Measurements from ENCODE around the gene CD99L2. TPM values are rescaled to one million over a fixed set of nuclear protein-coding genes. Genes with fewer than 3 reads are reported as not detected.
A peak's percentile ranks its signal among the peaks of the same experiment; 100 is the strongest.

CD99L2 gene
- total and polyA plus RNA-seq, 10 donors, result 8.2 to 51.8 (median 31.8) TPM

DNA sequence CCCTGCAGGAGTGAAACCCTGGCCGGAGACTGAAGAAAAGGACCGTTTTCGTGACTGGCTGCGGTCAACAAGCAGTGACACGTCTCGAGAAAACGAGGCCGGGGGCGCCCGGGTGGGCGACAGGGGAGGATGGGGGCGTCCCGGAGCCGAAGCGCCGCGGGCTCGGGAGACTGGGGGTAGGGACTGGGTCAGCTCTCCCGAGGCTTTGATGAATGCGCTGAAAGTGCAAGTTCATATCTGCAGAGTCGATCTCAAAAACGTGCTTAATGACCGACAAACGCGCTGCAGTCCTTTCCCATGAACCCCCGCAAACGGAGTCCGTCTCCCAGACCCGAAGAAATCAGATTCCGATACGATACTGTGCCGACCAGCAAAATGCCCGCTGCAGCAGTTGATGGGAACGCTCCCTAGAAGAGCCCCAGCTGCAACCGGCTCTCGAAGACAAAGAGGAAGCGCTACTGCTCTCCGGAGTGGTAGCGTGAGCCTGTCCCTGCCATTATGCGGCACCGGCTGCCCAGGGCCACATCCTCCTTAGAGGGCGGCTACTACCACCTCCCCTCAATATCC lies 806 bp upstream of the CD99L2 start:
- 0 to 47% (median 17%) methylated on average over 31 to 42 of the region's 42 CpGs; no CpG with 5 or more reads in 1 of the 5 donors for WGBS, 5 donors
- peak; percentile 90 for DNase-seq
- peak overlapping the region; percentile 43 to 90 (median 83) for H3K27ac ChIP-seq
- H3K36me3 ChIP-seq, result no peaks in the 10 kb centered on the region
- peaks cover 0 to 16% (median 5%) of the 10 kb centered on the region in 6 donors for H3K4me1 ChIP-seq
- TF ChIP-seq, protein P1, sequence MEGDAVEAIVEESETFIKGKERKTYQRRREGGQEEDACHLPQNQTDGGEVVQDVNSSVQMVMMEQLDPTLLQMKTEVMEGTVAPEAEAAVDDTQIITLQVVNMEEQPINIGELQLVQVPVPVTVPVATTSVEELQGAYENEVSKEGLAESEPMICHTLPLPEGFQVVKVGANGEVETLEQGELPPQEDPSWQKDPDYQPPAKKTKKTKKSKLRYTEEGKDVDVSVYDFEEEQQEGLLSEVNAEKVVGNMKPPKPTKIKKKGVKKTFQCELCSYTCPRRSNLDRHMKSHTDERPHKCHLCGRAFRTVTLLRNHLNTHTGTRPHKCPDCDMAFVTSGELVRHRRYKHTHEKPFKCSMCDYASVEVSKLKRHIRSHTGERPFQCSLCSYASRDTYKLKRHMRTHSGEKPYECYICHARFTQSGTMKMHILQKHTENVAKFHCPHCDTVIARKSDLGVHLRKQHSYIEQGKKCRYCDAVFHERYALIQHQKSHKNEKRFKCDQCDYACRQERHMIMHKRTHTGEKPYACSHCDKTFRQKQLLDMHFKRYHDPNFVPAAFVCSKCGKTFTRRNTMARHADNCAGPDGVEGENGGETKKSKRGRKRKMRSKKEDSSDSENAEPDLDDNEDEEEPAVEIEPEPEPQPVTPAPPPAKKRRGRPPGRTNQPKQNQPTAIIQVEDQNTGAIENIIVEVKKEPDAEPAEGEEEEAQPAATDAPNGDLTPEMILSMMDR (IDR thresholded peaks at IDR 0.05 in 8 of 11, conservative IDR thresholded peaks at IDR 0.05 in 3 of 11), result no peak
- TF ChIP-seq POLR2AphosphoS5 (IDR thresholded peaks at IDR 0.05) (peak; percentile 55 to 86 (median 77)), POLR2A (IDR thresholded peaks at IDR 0.05) (peak in 1 of 3 donors; percentile 13)
- no peaks in the 10 kb centered on the region for H3K9me3 ChIP-seq
- H3K4me3 ChIP-seq, result peak overlapping the region; percentile 44 to 83 (median 56)
- intact Hi-C loops (cut with DNase I; ENCODE audit: low total_unique reads), result no loop called here
- no peaks in the 10 kb centered on the region for H3K27me3 ChIP-seq (replicated peaks in 1 of 7)

DNA sequence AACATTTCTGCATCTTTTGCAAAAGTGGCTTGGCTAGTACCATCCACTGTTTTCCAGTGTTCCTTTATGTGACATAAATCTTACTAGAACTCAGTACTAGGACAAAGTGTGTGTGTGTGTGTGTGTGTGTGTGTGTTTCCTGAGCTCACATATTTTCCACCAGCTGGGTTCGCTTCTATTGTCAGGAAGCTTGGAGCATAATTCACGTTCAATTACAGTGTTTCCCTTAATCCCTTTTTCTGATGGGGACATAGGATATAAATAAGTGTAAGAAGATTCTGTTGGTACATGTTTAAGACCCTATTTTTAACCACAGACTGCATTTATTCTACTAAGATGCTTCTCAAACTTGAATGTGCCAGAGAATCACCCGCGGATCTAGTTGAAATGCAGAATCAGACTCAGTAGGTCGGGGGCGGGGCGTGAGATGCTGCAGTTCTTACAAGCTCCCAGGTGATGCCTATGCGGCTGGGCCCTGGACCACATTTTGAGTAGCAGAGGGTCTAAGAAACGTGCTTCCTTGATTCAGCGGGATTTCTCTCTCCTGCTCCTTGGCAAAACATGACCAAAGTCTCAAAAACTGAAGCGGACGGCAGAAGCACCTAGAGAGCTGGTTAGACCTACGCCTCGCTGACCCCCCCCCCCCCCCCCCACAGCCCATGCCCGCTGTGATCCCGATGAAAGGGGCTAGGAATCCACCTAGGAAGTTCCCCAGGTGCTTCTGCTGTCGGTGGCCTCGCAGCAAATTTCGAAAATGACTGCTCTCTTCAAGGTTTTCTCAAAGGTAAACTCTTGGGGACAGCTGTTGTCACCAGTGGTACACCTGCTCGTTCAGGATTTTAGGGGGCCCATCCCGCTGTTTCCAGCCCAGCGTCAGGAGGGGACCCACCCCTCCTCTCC lies 797 bp downstream of the CD99L2 start:
- Histone ChIP-seq H3K27ac (peak overlapping the region; percentile 60 to 90 (median 83)), H3K4me1 (peaks cover 0 to 16% (median 5%) of the 10 kb centered on the region in 6 donors), H3K9me3 (no peaks in the 10 kb centered on the region), H3K4me3 (peak overlapping the region; percentile 41 to 83 (median 54)), H3K27me3 (replicated peaks in 1 of 7) (no peaks in the 10 kb centered on the region), H3K36me3 (no peaks in the 10 kb centered on the region)
- DNase-seq, result peak; percentile 85
- intact Hi-C loops (cut with DNase I; ENCODE audit: low total_unique reads), result no loop called here
- TF ChIP-seq, protein P1 (IDR thresholded peaks at IDR 0.05 in 8 of 11, conservative IDR thresholded peaks at IDR 0.05 in 3 of 11), result no peak
- no peak for TF ChIP-seq POLR2A (IDR thresholded peaks at IDR 0.05)
- TF ChIP-seq POLR2AphosphoS5 (IDR thresholded peaks at IDR 0.05), result no peak
- WGBS, 5 donors, result 2 to 33% (median 3%) methylated on average over 15 to 22 of the region's 22 CpGs

DNA sequence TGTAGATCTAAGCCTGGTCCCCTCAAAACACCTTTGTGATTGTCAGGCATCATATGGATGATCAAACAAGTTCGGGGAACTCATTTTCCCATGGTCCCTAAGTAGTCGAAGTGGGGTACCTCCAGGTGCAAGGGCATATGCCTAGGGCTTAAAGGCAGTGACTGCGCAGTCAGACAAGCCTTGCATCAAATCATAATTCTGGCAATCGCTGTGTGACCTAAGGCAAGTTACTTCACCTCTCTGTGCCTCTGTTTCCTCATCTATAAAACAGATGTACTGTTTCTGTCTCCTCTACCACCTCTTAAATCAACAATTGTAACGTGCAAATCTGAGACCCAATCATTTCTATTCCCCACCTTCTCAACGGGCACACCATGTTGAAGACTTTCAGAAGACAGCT lies 1.8 kb downstream of the CD99L2 start:
- H3K4me1 ChIP-seq, result peaks cover 0 to 16% (median 5%) of the 10 kb centered on the region in 6 donors
- TF ChIP-seq POLR2AphosphoS5 (IDR thresholded peaks at IDR 0.05), result no peak
- no peak overlapping the region for H3K27ac ChIP-seq
- intact Hi-C loops (cut with DNase I; ENCODE audit: low total_unique reads), result no loop called here
- no peaks in the 10 kb centered on the region for H3K36me3 ChIP-seq
- WGBS, 5 donors, result 80 to 98% (median 92%) methylated on average over 6 of the region's 6 CpGs
- no peak overlapping the region for H3K4me3 ChIP-seq
- DNase-seq, result no peak
- H3K27me3 ChIP-seq (replicated peaks in 1 of 7), result no peaks in the 10 kb centered on the region
- no peaks in the 10 kb centered on the region for H3K9me3 ChIP-seq

DNA sequence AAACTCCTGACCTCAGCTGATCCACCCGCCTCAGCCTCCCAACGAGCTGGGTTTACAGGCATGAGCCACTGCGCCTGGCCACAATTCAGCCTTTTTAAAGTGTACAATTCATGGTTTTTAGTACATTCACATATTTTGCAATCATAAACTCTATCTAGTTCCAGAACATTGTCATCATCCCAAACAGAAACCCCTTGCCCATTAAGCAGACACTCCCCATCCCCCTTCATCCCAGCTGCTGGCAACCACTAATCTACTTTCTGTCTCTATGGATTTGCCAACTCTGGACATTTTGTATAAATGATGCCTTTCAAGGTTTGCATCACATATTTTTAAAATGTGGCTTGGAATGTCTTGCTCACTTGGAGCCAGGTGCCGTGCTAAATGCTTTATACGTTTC lies 4.5 kb downstream of the CD99L2 start:
- Histone ChIP-seq H3K36me3 (no peaks in the 10 kb centered on the region), H3K4me1 (peaks cover 0 to 9% (median 2%) of the 10 kb centered on the region in 6 donors), H3K27me3 (replicated peaks in 1 of 7) (no peaks in the 10 kb centered on the region), H3K4me3 (no peak overlapping the region), H3K9me3 (no peaks in the 10 kb centered on the region), H3K27ac (no peak overlapping the region)
- DNase-seq, result no peak
- WGBS, 5 donors, result 91 to 99% (median 97%) methylated on average over 5 of the region's 5 CpGs
- intact Hi-C loops (cut with DNase I; ENCODE audit: low total_unique reads), result no loop called here
- TF ChIP-seq, protein P1 (IDR thresholded peaks at IDR 0.05 in 8 of 11, conservative IDR thresholded peaks at IDR 0.05 in 3 of 11), result no peak
- TF ChIP-seq POLR2AphosphoS5 (IDR thresholded peaks at IDR 0.05) (no peak), POLR2A (IDR thresholded peaks at IDR 0.05) (no peak)

All from spleen (tissue), 11 donors.